Stimulated activated CD4-positive, alpha-beta T cell treated with anti-CD3 and anti-CD28 coated beads, Interleukin-15, amount 100 ng/mL, for 24 hours (primary cell): ENCODE data around the gene SNCG.
"Not testable (repeated sequence)": the region's sequence is repeated elsewhere in the genome, so short reads cannot be mapped to it uniquely, and the experiment has no call there.

Source experiments
- DNase-seq: peaks from one replicate; pipeline ENCODE4 v3.0.0-alpha.2; 2020

SNCG gene

GRCh38 chr10:86958116-86958900, at the start of gene SNCG:
Gene SNCG (plus strand): TSS chr10:86958599. CDS start chr10:86958698, 99 bp downstream.
- no peak for DNase-seq

GRCh38 chr10:86914734-86915133, 43.7 kb upstream of the SNCG start:
- DNase-seq, result no peak

GRCh38 chr10:86918022-86918471, 40.4 kb upstream of the SNCG start:
- no peak for DNase-seq

- DNase-seq, result no peak
Observed at GRCh38 chr10:86922553-86922961, 35.8 kb upstream of the SNCG start.

- DNase-seq, result no peak
Observed at GRCh38 chr10:86929468-86930380, 28.7 kb upstream of the SNCG start.

- no peak for DNase-seq
Observed at GRCh38 chr10:86931872-86932271, 26.5 kb upstream of the SNCG start.

- DNase-seq, result no peak
Observed at GRCh38 chr10:86932674-86933073, 25.7 kb upstream of the SNCG start.

GRCh38 chr10:86934162-86934711, 24.2 kb upstream of the SNCG start:
- DNase-seq, result not testable (repeated sequence)

GRCh38 chr10:86936661-86937501, 21.5 kb upstream of the SNCG start:
- DNase-seq, result no peak

GRCh38 chr10:86937502-86938154, 20.8 kb upstream of the SNCG start:
- DNase-seq, result no peak

- no peak for DNase-seq
Observed at GRCh38 chr10:86938260-86938659, 20.1 kb upstream of the SNCG start.

GRCh38 chr10:86940076-86940475, 18.3 kb upstream of the SNCG start:
- DNase-seq, result not testable (repeated sequence)

- DNase-seq, result no peak
Observed at GRCh38 chr10:86940677-86941076, 17.7 kb upstream of the SNCG start.

- DNase-seq, result no peak
Observed at GRCh38 chr10:86941426-86941825, 17.0 kb upstream of the SNCG start.

GRCh38 chr10:86941991-86942421, 16.4 kb upstream of the SNCG start:
- DNase-seq, result no peak

GRCh38 chr10:86942441-86943315, 15.7 kb upstream of the SNCG start:
- DNase-seq, result no peak

GRCh38 chr10:86943316-86944030, 14.9 kb upstream of the SNCG start:
- DNase-seq, result no peak

GRCh38 chr10:86944031-86944419, 14.4 kb upstream of the SNCG start:
- no peak for DNase-seq

- no peak for DNase-seq
Observed at GRCh38 chr10:86944471-86944870, 13.9 kb upstream of the SNCG start.

- DNase-seq, result no peak
Observed at GRCh38 chr10:86944907-86945306, 13.5 kb upstream of the SNCG start.
